AG04450 (cell line): ENCODE measurements around the gene LGALS3BP. TPM values are rescaled to one million over a fixed set of nuclear protein-coding genes. Genes with fewer than 3 reads are reported as not detected.

Experiments used
- CTCF ChIA-PET: fragments of 300-600, 350-600 bp; formaldehyde crosslinking; extraction: SDS; loops from one replicate; lab custom pipeline; 2022; ENCODE audit warnings: antibody characterized with exemption, inconsistent platforms; lab: Charles Lee
- POLR2A ChIA-PET: fragments of 350-600 bp; formaldehyde crosslinking; extraction: SDS; loops from one replicate; lab custom pipeline; 2021; ENCODE audit warnings: antibody characterized with exemption, inconsistent platforms; lab: Yijun Ruan, JAX
- DNase-seq: peaks from one replicate; pipeline ENCODE4 v3.0.0-alpha.2; 2011; ENCODE audit warnings: low read depth, low spot score
- H3K27ac ChIP-seq: one replicate; pipeline ENCODE4 v1.5.1; 2012; ENCODE audit warnings: low read depth, low read length, control low read depth
- H3K27me3 ChIP-seq: one replicate; pipeline ENCODE4 v1.6.0; 2012; ENCODE audit warnings: low read length; ENCODE audit not compliant: control insufficient read depth, insufficient read depth
- H3K4me3 ChIP-seq: 2 replicates; pipeline ENCODE4 v1.5.1; 2011; ENCODE audit warnings: mild to moderate bottlenecking, low read depth, low read length, control low read depth
- H3K9me3 ChIP-seq: 2 replicates; pipeline ENCODE4 v1.5.1; 2012; ENCODE audit warnings: low read length; ENCODE audit not compliant: control insufficient read depth, insufficient read depth
- polyA minus RNA-seq: library from RNA; depleted of rRNA, polyadenylated mRNA; stranded (reverse); fragments of >200 nt; gene quantifications from 2 replicates; pipeline ENCODE4 v1.2.3, GENCODE V29; 2011; rRNA and poly(A)+ RNA removed
- polyA plus RNA-seq: library from polyadenylated mRNA; depleted of rRNA; stranded (reverse); fragments of >200 nt; gene quantifications from 2 replicates; pipeline ENCODE4 v1.2.3, GENCODE V29; 2011; rRNA removed
- TF ChIP-seq, protein P1 (sequence below): IDR thresholded peaks from 2 replicates; pipeline ENCODE4 v1.5.1; 2011; ENCODE audit warnings: low read depth, low read length, control low read depth, inconsistent platforms

LGALS3BP gene, protein sequence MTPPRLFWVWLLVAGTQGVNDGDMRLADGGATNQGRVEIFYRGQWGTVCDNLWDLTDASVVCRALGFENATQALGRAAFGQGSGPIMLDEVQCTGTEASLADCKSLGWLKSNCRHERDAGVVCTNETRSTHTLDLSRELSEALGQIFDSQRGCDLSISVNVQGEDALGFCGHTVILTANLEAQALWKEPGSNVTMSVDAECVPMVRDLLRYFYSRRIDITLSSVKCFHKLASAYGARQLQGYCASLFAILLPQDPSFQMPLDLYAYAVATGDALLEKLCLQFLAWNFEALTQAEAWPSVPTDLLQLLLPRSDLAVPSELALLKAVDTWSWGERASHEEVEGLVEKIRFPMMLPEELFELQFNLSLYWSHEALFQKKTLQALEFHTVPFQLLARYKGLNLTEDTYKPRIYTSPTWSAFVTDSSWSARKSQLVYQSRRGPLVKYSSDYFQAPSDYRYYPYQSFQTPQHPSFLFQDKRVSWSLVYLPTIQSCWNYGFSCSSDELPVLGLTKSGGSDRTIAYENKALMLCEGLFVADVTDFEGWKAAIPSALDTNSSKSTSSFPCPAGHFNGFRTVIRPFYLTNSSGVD
- polyA plus RNA-seq (126 and 171 TPM in 2 replicates), polyA minus RNA-seq (53.5 and 76.3 TPM in 2 replicates)

DNA sequence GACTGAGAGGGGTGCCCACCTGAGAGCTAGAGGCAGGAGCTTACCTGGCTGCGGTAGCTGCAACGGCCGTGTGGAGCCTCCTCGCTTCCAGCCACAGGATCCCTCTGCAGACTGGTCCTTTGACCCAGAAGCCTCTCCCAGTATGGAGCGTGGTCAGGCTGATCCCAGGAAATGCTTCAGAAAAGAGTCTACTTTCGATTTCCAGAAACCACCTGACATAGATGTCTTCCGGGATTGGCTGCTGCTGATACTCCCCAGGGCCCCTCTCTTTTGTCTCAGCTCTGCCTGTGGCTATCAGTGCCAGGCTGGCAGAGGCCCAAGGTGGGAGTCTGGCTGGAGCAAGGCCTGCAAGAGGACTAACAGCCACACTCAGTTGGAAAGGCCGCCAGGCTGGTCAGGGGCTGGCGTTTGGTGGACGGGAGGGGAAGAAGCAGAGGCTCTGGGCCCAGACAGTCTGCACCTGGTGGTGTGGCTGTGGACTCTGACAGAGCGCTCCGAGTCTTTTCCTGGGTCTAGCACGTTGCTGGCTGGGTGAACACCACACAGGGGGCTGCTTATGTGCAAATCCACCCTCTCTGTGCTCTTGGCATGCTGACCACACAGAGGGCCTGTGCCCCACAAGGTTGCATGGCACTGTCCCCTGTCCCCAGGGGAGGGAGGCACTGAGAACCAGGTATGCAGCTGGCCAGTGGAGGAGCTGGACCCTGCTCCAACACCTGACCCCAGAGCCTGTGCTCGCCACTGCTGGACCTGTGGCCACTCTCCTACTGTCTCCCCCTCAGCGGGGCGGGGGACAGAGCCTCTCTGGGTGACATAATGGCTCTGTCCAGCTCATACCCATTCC, at the start of gene LGALS3BP:
LGALS3BP (minus strand) TSS at position 144 of the 844 bp plus-strand sequence. CDS start 2,732 bp downstream, outside the sequence.
- peak; percentile 48 for DNase-seq
- peak within 1 kb of the TSS; percentile 56 for H3K4me3 ChIP-seq
- peak within 1 kb of the TSS; percentile 70 for H3K27ac ChIP-seq
- TF ChIP-seq, protein P1, sequence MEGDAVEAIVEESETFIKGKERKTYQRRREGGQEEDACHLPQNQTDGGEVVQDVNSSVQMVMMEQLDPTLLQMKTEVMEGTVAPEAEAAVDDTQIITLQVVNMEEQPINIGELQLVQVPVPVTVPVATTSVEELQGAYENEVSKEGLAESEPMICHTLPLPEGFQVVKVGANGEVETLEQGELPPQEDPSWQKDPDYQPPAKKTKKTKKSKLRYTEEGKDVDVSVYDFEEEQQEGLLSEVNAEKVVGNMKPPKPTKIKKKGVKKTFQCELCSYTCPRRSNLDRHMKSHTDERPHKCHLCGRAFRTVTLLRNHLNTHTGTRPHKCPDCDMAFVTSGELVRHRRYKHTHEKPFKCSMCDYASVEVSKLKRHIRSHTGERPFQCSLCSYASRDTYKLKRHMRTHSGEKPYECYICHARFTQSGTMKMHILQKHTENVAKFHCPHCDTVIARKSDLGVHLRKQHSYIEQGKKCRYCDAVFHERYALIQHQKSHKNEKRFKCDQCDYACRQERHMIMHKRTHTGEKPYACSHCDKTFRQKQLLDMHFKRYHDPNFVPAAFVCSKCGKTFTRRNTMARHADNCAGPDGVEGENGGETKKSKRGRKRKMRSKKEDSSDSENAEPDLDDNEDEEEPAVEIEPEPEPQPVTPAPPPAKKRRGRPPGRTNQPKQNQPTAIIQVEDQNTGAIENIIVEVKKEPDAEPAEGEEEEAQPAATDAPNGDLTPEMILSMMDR, result no peak
- H3K27me3 ChIP-seq, result no peaks in the 10 kb centered on the region
- ChIA-PET CTCF (interaction anchor here (0.8 to 0.9 kb wide), 2 partner anchors 9 to 127 kb away, joined by 3 read pairs; no protein-coding TSS in a partner anchor), POLR2A (interaction anchor here (0.6 to 1.0 kb wide), 2 partner anchors 65 to 97 kb away, joined by 3 read pairs; no protein-coding TSS in a partner anchor)
- no peaks in the 10 kb centered on the region; the same call in 1 of the 2 replicates for H3K9me3 ChIP-seq

DNA sequence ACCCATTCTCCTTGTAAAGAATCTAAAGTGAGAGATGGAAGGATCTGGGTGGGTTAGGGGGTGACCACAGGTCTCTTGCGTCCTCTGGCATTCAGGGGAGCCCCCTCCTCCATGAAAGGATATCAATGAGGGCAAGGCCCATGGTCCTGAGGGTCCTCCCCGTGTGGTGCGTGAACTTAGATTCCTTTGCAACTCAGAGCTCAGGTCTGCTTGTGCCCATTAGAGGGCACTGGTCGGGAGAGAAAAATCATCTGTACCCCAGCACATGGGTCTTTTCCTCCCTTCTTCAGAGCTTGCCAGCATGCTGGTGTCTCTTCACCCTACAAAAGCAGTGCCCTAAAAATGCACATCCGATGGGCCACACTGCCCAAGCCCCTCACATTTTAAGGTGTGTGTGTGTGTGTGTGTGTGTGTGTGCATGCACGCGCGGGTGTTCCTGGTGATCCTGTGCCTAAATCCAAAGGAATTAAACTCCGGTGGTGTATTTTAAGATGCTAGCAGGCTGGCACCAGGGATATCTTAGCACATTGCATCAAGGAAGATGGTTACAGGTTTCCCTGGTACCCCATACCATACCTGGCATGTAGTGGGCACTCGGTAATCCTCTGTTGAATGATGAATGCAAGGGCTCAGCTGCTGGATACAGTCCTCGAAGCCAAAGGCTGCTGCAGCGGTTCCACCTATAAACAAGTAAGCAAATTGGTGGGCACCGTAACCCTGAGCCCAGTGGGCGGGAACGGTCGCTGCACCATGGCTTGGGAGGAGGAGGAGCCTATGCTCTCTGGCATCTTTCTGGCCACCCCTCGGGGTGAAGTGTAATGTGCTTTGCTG, 49.0 kb upstream of the LGALS3BP start:
- no peak overlapping the region for H3K27ac ChIP-seq
- ChIA-PET POLR2A (interaction anchor here (0.5 kb wide), 1 partner anchor 718 kb away, joined by 4 read pairs; no protein-coding TSS in a partner anchor), CTCF (interaction anchor here (0.7 to 4.8 kb wide), 3 partner anchors 9 to 365 kb away, joined by 3 to 42 read pairs (median 4); no protein-coding TSS in a partner anchor)
- no peaks in the 10 kb centered on the region; the same call in 1 of the 2 replicates for H3K9me3 ChIP-seq
- H3K4me3 ChIP-seq, result no peak overlapping the region
- H3K27me3 ChIP-seq, result no peaks in the 10 kb centered on the region
- TF ChIP-seq, protein P1, result peak; percentile 26; the same call in 1 of the 2 replicates
- DNase-seq, result no peak

DNA sequence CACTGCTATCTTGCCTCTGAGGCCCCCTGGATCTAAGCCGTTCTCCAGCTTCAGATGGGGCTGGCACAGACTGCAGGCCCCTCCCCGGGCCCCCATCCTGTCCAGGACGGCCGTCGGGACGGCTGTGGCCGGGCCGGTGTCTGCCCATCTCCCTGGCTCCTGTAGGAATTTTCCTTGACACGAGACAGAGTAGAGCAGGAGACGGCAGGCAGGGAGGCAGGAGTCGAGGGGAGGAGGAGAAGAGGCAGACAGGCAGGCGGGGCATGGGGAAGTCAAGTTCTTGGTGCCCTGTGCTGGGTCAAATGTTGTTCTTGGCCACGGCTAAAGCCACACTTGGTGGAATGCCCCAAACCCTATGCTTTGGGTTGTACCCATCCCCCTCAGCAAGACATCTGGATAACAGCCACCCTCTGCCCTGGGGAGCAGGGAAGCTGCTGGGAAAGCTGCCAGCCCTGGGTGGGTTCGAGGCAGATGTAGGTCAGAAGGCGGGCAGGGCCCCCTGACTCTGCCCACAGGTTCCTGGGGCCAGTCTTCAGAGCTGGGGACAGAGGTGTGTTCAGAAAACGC, 48.3 kb upstream of the LGALS3BP start:
- DNase-seq, result no peak
- no peak overlapping the region for H3K4me3 ChIP-seq
- TF ChIP-seq, protein P1, result no peak
- ChIA-PET CTCF (interaction anchor here (1.6 to 4.8 kb wide), 4 partner anchors 17 to 364 kb away, joined by 4 to 42 read pairs (median 8); no protein-coding TSS in a partner anchor), POLR2A (no interaction called here)
- no peak overlapping the region for H3K27ac ChIP-seq
- H3K9me3 ChIP-seq, result no peaks in the 10 kb centered on the region; the same call in 1 of the 2 replicates
- no peaks in the 10 kb centered on the region for H3K27me3 ChIP-seq
